HCT116 (cell line): ENCODE data around the gene LRFN4. TPM values are rescaled to one million over a fixed set of nuclear protein-coding genes. Genes with fewer than 3 reads are reported as not detected.

Experiments
- ATAC-seq: fragments of 200-7000 bp; cut with Tn5 transposase; 2 replicates; pipeline ENCODE4 v1.9.1; 2020; ENCODE audit warnings: mild to moderate bottlenecking, moderate library complexity
- Bru-seq: library from RNA; stranded (reverse); fragments of 400-500 nt; gene quantifications from one replicate; lab custom pipeline; 2021; lab: Mats Ljungman, UMichigan
- BruChase-seq, 2 experiments: library from RNA; stranded (reverse); fragments of 400-500 nt; gene quantifications; one replicate each; lab custom pipeline; 2021; lab: Mats Ljungman, UMichigan
- BruUV-seq: library from RNA; stranded (reverse); fragments of 400-500 nt; replicated peaks from 2 replicates; lab custom pipeline; 2021; lab: Mats Ljungman, UMichigan
- CTCF ChIA-PET: fragments of 300-600 bp; sonication (Branson Sonifier 250); formaldehyde crosslinking; loops from one replicate; lab custom pipeline; 2021; ENCODE audit warnings: antibody characterized with exemption; lab: Charles Lee
- POLR2A ChIA-PET: fragments of 300-600, 350-600 bp; sonication (Branson Sonifier 250); formaldehyde crosslinking; loops from one replicate; lab custom pipeline; 2021; ENCODE audit warnings: antibody characterized with exemption; lab: Charles Lee
- RAD21 ChIA-PET, 2 experiments: fragments of 300-600 bp; sonication (Branson Sonifier 250); formaldehyde crosslinking; loops; one replicate each; lab custom pipeline; 2023; ENCODE audit warnings: low total read pairs in 2 of 2; ENCODE audit not compliant: uncharacterized antibody in 2 of 2, unreplicated experiment in 2 of 2, low non-redundant PET in 1 of 2; lab: Charles Lee
- DNase-seq: peaks from one replicate; pipeline ENCODE4 v3.0.0-alpha.2; 2010; ENCODE audit warnings: low read depth, low spot score
- H2AFZ ChIP-seq: fragments of 200-600 bp; shearing (Covaris generic), sonication (generic); 2 replicates; pipeline ENCODE4 v1.6.1; 2017; ENCODE audit warnings: low read depth, mixed run types, mixed read lengths, antibody characterized with exemption, low read length; ENCODE audit not compliant: poor library complexity, severe bottlenecking
- H3K27ac ChIP-seq: 2 replicates; pipeline ENCODE4 v1.5.1; 2012; ENCODE audit warnings: low read depth, low read length
- H3K27me3 ChIP-seq: fragments of 200-600 bp; sonication (generic); 2 replicates; pipeline ENCODE4 v1.6.1; 2016; ENCODE audit warnings: mixed run types, low read length, mixed read lengths; ENCODE audit not compliant: insufficient read depth
- H3K36me3 ChIP-seq, 2 experiments: fragments of 200-500 bp in 1 of 2; fragments of 200-600 bp in 1 of 2; sonication (Bioruptor generic) in 1 of 2; sonication (generic) in 1 of 2; 2 replicates each; pipeline versions ENCODE4 v1.5.1 to v1.6.1; 2014 to 2016; ENCODE audit warnings: low read length in 2 of 2, inconsistent platforms in 1 of 2, mixed read lengths in 1 of 2, mixed run types in 1 of 2; ENCODE audit not compliant: insufficient read depth in 2 of 2, control insufficient read depth in 1 of 2
- H3K4me1 ChIP-seq, 2 experiments: fragments of 200-600 bp in 1 of 2; sonication (generic) in 1 of 2; 2 replicates each; pipeline versions ENCODE4 v1.5.1 to v1.6.1; 2012 to 2017; ENCODE audit warnings: low read length in 2 of 2, inconsistent platforms in 1 of 2, mild to moderate bottlenecking in 1 of 2, mixed read lengths in 1 of 2, mixed run types in 1 of 2, moderate library complexity in 1 of 2; ENCODE audit not compliant: insufficient read depth in 2 of 2, control insufficient read depth in 1 of 2
- H3K4me2 ChIP-seq: fragments of 200-600 bp; sonication (generic); 2 replicates; pipeline ENCODE4 v1.6.1; 2017; ENCODE audit warnings: mixed run types, low read length, mixed read lengths
- H3K4me3 ChIP-seq, 2 experiments: fragments of 200-600 bp in 1 of 2; sonication (generic) in 1 of 2; replicated peaks in 1 of 2; 2 replicates each; pipeline ENCODE4 v1.5.1; 2011 to 2016; ENCODE audit warnings: low read length in 2 of 2, control low read depth in 1 of 2, low read depth in 1 of 2, mild to moderate bottlenecking in 1 of 2, mixed read lengths in 1 of 2, mixed run types in 1 of 2
- H3K79me2 ChIP-seq: fragments of 200-600 bp; sonication (generic); 2 replicates; pipeline ENCODE4 v1.6.1; 2017; ENCODE audit warnings: mild to moderate bottlenecking, mixed run types, low read length, moderate library complexity, mixed read lengths; ENCODE audit not compliant: insufficient read depth
- H3K9ac ChIP-seq: fragments of 200-600 bp; sonication (generic); 2 replicates; pipeline ENCODE4 v1.6.1; 2016; ENCODE audit warnings: low read length, mixed read lengths
- H3K9me2 ChIP-seq: fragments of 200-600 bp; sonication (generic), shearing (Covaris generic); 2 replicates; pipeline ENCODE4 v1.6.1; 2017; ENCODE audit warnings: mixed run types, mild to moderate bottlenecking, moderate library complexity; ENCODE audit not compliant: insufficient read depth
- H3K9me3 ChIP-seq, 2 experiments: fragments of 200-500 bp in 1 of 2; fragments of 200-600 bp in 1 of 2; sonication (Bioruptor generic) in 1 of 2; sonication (generic) in 1 of 2; 2 replicates each; pipeline ENCODE4 v1.6.1; 2014 to 2017; ENCODE audit warnings: low read length in 2 of 2, mixed read lengths in 2 of 2, inconsistent platforms in 1 of 2, low read depth in 1 of 2, mild to moderate bottlenecking in 1 of 2, mixed run types in 1 of 2, moderate library complexity in 1 of 2; ENCODE audit not compliant: control insufficient read depth in 1 of 2, insufficient read depth in 1 of 2
- H4K20me1 ChIP-seq: fragments of 200-600 bp; sonication (generic), shearing (Covaris generic); 2 replicates; pipeline ENCODE4 v1.6.1; 2017; ENCODE audit warnings: mixed run types, mild to moderate bottlenecking, moderate library complexity; ENCODE audit not compliant: insufficient read depth
- EGR1 ChIP-seq: IDR thresholded peaks from 2 replicates; pipeline ENCODE4 v1.6.1; 2012; ENCODE audit warnings: low read depth
- MAX ChIP-seq: IDR thresholded peaks from 2 replicates; pipeline ENCODE4 v1.6.1; 2012
- ZFX ChIP-seq: fragments of 450-650 bp; IDR thresholded peaks from 2 replicates; pipeline ENCODE4 v1.6.1; 2017
- intact Hi-C: fragments of 100-400 bp; cut with micrococcal nuclease; formaldehyde crosslinking; loops from 2 replicates; pipeline ENCODE4 v1.10.0; 2022
- long read RNA-seq: library from polyadenylated mRNA; unstranded; transcript quantifications from one replicate; pipeline ENCODE4 v2.0.0, GENCODE V29; 2021; ENCODE audit not compliant: unreplicated experiment
- polyA plus RNA-seq: library from polyadenylated mRNA; unstranded; fragments of >200 nt; gene quantifications from 2 replicates; pipeline ENCODE4 v1.2.1, GENCODE V29; 2012; ENCODE audit warnings: missing spikeins
- total RNA-seq: library from RNA; stranded (reverse); gene quantifications from one replicate; pipeline ENCODE4 v1.2.1, GENCODE V29; 2021; ENCODE audit not compliant: unreplicated experiment
- TF ChIP-seq, protein P1 (sequence below), 3 experiments: fragments of 200-600 bp in 1 of 3; sonication (generic) in 1 of 3; IDR thresholded peaks in 2 of 3; conservative IDR thresholded peaks in 1 of 3; 2 replicates each; pipeline ENCODE4 v1.5.1; 2012 to 2017; ENCODE audit warnings: low read depth in 2 of 3, low read length in 2 of 3, antibody characterized with exemption in 1 of 3, borderline replicate concordance in 1 of 3, control low read depth in 1 of 3, mild to moderate bottlenecking in 1 of 3, mixed read lengths in 1 of 3, mixed run types in 1 of 3, moderate library complexity in 1 of 3; ENCODE audit not compliant: insufficient read depth in 1 of 3

LRFN4 gene
- 55.4 TPM for total RNA-seq
- 28.7 and 30.2 TPM in 2 replicates for polyA plus RNA-seq
- percentile 51 among the genes with signal in this experiment for Bru-seq, nascent RNA
- BruChase-seq, experiment 1, labeled RNA remaining after a 6-hour chase: percentile 81 among the genes with signal in this experiment
- BruChase-seq, experiment 2, labeled RNA remaining after a 2-hour chase: percentile 78 among the genes with signal in this experiment
- long read RNA-seq, transcript LRFN4-201 (2 exons, 2,431 nt): major isoform, 70 of 111 reads
- long read RNA-seq, partial matches to known transcripts: 4 of 111 reads
- long read RNA-seq, other reads (novel, unspliced or antisense): 37 of 111 reads

GRCh38 chr11:66856496-66857233 is at the start of gene LRFN4:
Gene LRFN4, plus strand, starts transcription at chr11:66857064. Its CDS starts 681 bp downstream, at chr11:66857745.
- Histone ChIP-seq H3K9me2 (no peaks in the 10 kb centered on the region), H3K4me1 (peaks cover 11 to 30% of the 10 kb centered on the region in 2 experiments), H4K20me1 (no peaks in the 10 kb centered on the region), H3K36me3 (peaks cover 0 to 4% of the 10 kb centered on the region in 2 experiments; a peak in 1 of 4 replicates), H3K9me3 (no peaks in the 10 kb centered on the region), H2AFZ (no peak within 1 kb of the TSS), H3K79me2 (peaks cover 23% of the 10 kb centered on the region), H3K4me3 (peak within 1 kb of the TSS; percentile 66 to 74), H3K27ac (peak within 1 kb of the TSS; percentile 97), H3K9ac (peak within 1 kb of the TSS; percentile 95), H3K4me2 (peak within 1 kb of the TSS; percentile 91), H3K27me3 (no peaks in the 10 kb centered on the region)
- ChIA-PET POLR2A (interaction anchor here (0.7 to 1.4 kb wide), 7 partner anchors 10 to 199 kb away, joined by 3 to 7 read pairs (median 4); partner anchors contain the start of gene RCE1), RAD21 (interaction anchor here in 1 of 2 experiments (1.1 kb wide), 1 partner anchor 26 kb away, joined by 3 read pairs; no protein-coding TSS in a partner anchor), CTCF (interaction anchor here (1.0 to 1.1 kb wide), 3 partner anchors 27 to 165 kb away, joined by 3 to 4 read pairs (median 3); no protein-coding TSS in a partner anchor)
- intact Hi-C loops: no loop called here
- ATAC-seq (peak; percentile 52), DNase-seq (no peak)
- TF ChIP-seq EGR1 (peak; percentile 89), ZFX (peak; percentile 64; the same call in 1 of the 2 replicates), MAX (peak; percentile 21; the same call in 1 of the 2 replicates)
- TF ChIP-seq, protein P1, sequence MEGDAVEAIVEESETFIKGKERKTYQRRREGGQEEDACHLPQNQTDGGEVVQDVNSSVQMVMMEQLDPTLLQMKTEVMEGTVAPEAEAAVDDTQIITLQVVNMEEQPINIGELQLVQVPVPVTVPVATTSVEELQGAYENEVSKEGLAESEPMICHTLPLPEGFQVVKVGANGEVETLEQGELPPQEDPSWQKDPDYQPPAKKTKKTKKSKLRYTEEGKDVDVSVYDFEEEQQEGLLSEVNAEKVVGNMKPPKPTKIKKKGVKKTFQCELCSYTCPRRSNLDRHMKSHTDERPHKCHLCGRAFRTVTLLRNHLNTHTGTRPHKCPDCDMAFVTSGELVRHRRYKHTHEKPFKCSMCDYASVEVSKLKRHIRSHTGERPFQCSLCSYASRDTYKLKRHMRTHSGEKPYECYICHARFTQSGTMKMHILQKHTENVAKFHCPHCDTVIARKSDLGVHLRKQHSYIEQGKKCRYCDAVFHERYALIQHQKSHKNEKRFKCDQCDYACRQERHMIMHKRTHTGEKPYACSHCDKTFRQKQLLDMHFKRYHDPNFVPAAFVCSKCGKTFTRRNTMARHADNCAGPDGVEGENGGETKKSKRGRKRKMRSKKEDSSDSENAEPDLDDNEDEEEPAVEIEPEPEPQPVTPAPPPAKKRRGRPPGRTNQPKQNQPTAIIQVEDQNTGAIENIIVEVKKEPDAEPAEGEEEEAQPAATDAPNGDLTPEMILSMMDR (IDR thresholded peaks at IDR 0.05 in 2 of 3, conservative IDR thresholded peaks at IDR 0.05 in 1 of 3; ENCODE audit: borderline replicate concordance in 1 of 3, insufficient read depth in 1 of 3, low read depth in 2 of 3, low read length in 2 of 3): no peak
- no TSS peak for BruUV-seq
